Measurements from ENCODE around the gene TRPC3.

Gene TRPC3

GRCh38 chr4:121951521-121952110, at the start of gene TRPC3:
TRPC3 (minus strand) TSS chr4:121952060; CDS start chr4:121951680, 380 bp downstream.
- DNase-seq (ENCODE audit: low spot score) = peak; percentile 17

GRCh38 chr4:122000849-122001248, 49.0 kb upstream of the TRPC3 start:
- DNase-seq (ENCODE audit: low spot score) = no peak

GRCh38 chr4:121998024-121998423, 46.2 kb upstream of the TRPC3 start:
- no peak for DNase-seq (ENCODE audit: low spot score)

GRCh38 chr4:121995790-121996537, 44.1 kb upstream of the TRPC3 start:
- DNase-seq (ENCODE audit: low spot score) = no peak

- no peak for DNase-seq (ENCODE audit: low spot score)
Observed at GRCh38 chr4:121991968-121992367, 40.1 kb upstream of the TRPC3 start.

GRCh38 chr4:121990489-121990888, 38.6 kb upstream of the TRPC3 start:
- no peak for DNase-seq (ENCODE audit: low spot score)

- DNase-seq (ENCODE audit: low spot score) = no peak
Observed at GRCh38 chr4:121989715-121990114, 37.9 kb upstream of the TRPC3 start.

- no peak for DNase-seq (ENCODE audit: low spot score)
Observed at GRCh38 chr4:121988950-121989349, 37.1 kb upstream of the TRPC3 start.

- no peak for DNase-seq (ENCODE audit: low spot score)
Observed at GRCh38 chr4:121980643-121981042, 28.8 kb upstream of the TRPC3 start.

- DNase-seq (ENCODE audit: low spot score) = no peak
Observed at GRCh38 chr4:121978172-121978516, 26.3 kb upstream of the TRPC3 start.

GRCh38 chr4:121977251-121978171, 25.7 kb upstream of the TRPC3 start:
- DNase-seq (ENCODE audit: low spot score) = no peak

- DNase-seq (ENCODE audit: low spot score) = no peak
Observed at GRCh38 chr4:121975784-121976183, 23.9 kb upstream of the TRPC3 start.

GRCh38 chr4:121973816-121974215, 22.0 kb upstream of the TRPC3 start:
- DNase-seq (ENCODE audit: low spot score) = no peak

- DNase-seq (ENCODE audit: low spot score) = no peak
Observed at GRCh38 chr4:121968859-121969258, 17.0 kb upstream of the TRPC3 start.

- no peak for DNase-seq (ENCODE audit: low spot score)
Observed at GRCh38 chr4:121964958-121965357, 13.1 kb upstream of the TRPC3 start.

- no peak for DNase-seq (ENCODE audit: low spot score)
Observed at GRCh38 chr4:121960818-121961217, 9.0 kb upstream of the TRPC3 start.

GRCh38 chr4:121958777-121959176, 6.9 kb upstream of the TRPC3 start:
- no peak for DNase-seq (ENCODE audit: low spot score)

GRCh38 chr4:121957266-121957665, 5.4 kb upstream of the TRPC3 start:
- DNase-seq (ENCODE audit: low spot score) = no peak

GRCh38 chr4:121953860-121954259, 2.0 kb upstream of the TRPC3 start:
- no peak for DNase-seq (ENCODE audit: low spot score)

GRCh38 chr4:121952290-121952689, 430 bp upstream of the TRPC3 start:
- no peak for DNase-seq (ENCODE audit: low spot score)

GRCh38 chr4:121950680-121951520, 960 bp downstream of the TRPC3 start:
- DNase-seq (ENCODE audit: low spot score) = peak; percentile 32

GRCh38 chr4:121950212-121950679, 1.6 kb downstream of the TRPC3 start:
- DNase-seq (ENCODE audit: low spot score) = peak; percentile 75

Measured in HuH-7 (cell line).